HepG2 (cell line): ENCODE results near the gene TSPAN15. TPM values are rescaled to one million over a fixed set of nuclear protein-coding genes. Genes with fewer than 3 reads are reported as not detected.

ENCODE experiments used
- CBX5 ChIP-seq: sonication (generic); formaldehyde crosslinking; IDR thresholded peaks from 2 replicates; pipeline ENCODE4 v1.4.0; 2020; ENCODE audit warnings: missing genetic modification reagents, borderline replicate concordance
- NFYB ChIP-seq: sonication (generic); formaldehyde crosslinking; IDR thresholded peaks from 2 replicates; pipeline ENCODE4 v1.4.0; 2020; ENCODE audit warnings: missing genetic modification reagents
- PITX1 ChIP-seq: sonication (generic); formaldehyde crosslinking; IDR thresholded peaks from 2 replicates; pipeline ENCODE4 v1.5.1; 2020; ENCODE audit warnings: mild to moderate bottlenecking, missing genetic modification reagents
- POGZ ChIP-seq: sonication (generic); formaldehyde crosslinking; IDR thresholded peaks from 2 replicates; pipeline ENCODE4 v1.4.0; 2020; ENCODE audit warnings: mild to moderate bottlenecking, missing genetic modification reagents
- RFXANK ChIP-seq: IDR thresholded peaks from 2 replicates; pipeline ENCODE4 v1.6.1; 2016
- SNAI1 ChIP-seq: sonication (generic); formaldehyde crosslinking; IDR thresholded peaks from 2 replicates; pipeline ENCODE4 v1.5.0; 2020; ENCODE audit warnings: mild to moderate bottlenecking, missing genetic modification reagents, borderline replicate concordance
- SP1 ChIP-seq, 2 experiments: fragments of 450-650 bp in 1 of 2; sonication (generic) in 1 of 2; formaldehyde crosslinking in 1 of 2; IDR thresholded peaks; 2 replicates each; pipeline versions ENCODE4 v1.4.0 to v1.6.1; 2016 to 2020; ENCODE audit warnings: missing genetic modification reagents in 1 of 2
- ZEB1 ChIP-seq: IDR thresholded peaks from 2 replicates; pipeline ENCODE4 v1.6.1; 2012; ENCODE audit warnings: mild to moderate bottlenecking, low read depth, inconsistent platforms; ENCODE audit not compliant: insufficient replicate concordance
- ZNF792 ChIP-seq: IDR thresholded peaks from 2 replicates; pipeline ENCODE4 v1.6.1; 2016
- polyA plus RNA-seq, 8 experiments: library from polyadenylated mRNA; depleted of rRNA in 3 of 8; stranded (reverse) in 7 of 8; unstranded in 1 of 8; fragments of >200 nt; fragmentation: Illumina TruSeq in 4 of 8; extraction: Trizol in 4 of 8; gene quantifications; 2 replicates each; pipeline versions ENCODE4 v1.2.1 to v1.2.3, GENCODE V29; 2011 to 2016; ENCODE audit warnings: low read depth in 4 of 8, missing spikeins in 1 of 8, mixed read lengths in 1 of 8; ENCODE audit not compliant: insufficient read depth in 1 of 8
- total RNA-seq, 5 experiments: library from RNA; depleted of rRNA; stranded (reverse); fragments of >200 nt; fragmentation: Illumina TruSeq; extraction: Trizol; gene quantifications; 2 replicates each; pipeline ENCODE4 v1.2.3, GENCODE V29; 2016; ENCODE audit warnings: low read depth in 1 of 5
- TF ChIP-seq, protein P1 (sequence below), 2 experiments: fragments of 450-650 bp in 1 of 2; sonication (generic) in 1 of 2; formaldehyde crosslinking; IDR thresholded peaks; 2 replicates each; pipeline versions ENCODE4 v1.5.0 to v1.8.0; 2020 to 2022; ENCODE audit warnings: mild to moderate bottlenecking in 1 of 2, missing genetic modification reagents in 1 of 2
- TF ChIP-seq, protein P2 (sequence below): sonication (generic); formaldehyde crosslinking; IDR thresholded peaks from 2 replicates; pipeline ENCODE4 v1.4.0; 2020; ENCODE audit warnings: missing genetic modification reagents; ENCODE audit errors: not compliant biosample characterization
- TF ChIP-seq, protein P3 (sequence below): sonication (generic); formaldehyde crosslinking; IDR thresholded peaks from 2 replicates; pipeline ENCODE4 v1.4.0; 2020; ENCODE audit warnings: missing genetic modification reagents
- TF ChIP-seq, protein P4 (sequence below): sonication (generic); formaldehyde crosslinking; IDR thresholded peaks from 2 replicates; pipeline ENCODE4 v1.4.0; 2020; ENCODE audit warnings: missing genetic modification reagents
- TF ChIP-seq, protein P5 (sequence below): sonication (generic); formaldehyde crosslinking; IDR thresholded peaks from 2 replicates; pipeline ENCODE4 v1.4.0; 2020; ENCODE audit warnings: low read depth, missing genetic modification reagents
- TF ChIP-seq, protein P6 (sequence below): IDR thresholded peaks from 2 replicates; pipeline ENCODE4 v1.6.1; 2016; ENCODE audit warnings: control low read depth
- TF ChIP-seq, protein P7 (sequence below): IDR thresholded peaks from 2 replicates; pipeline ENCODE4 v1.6.1; 2018; ENCODE audit warnings: missing genetic modification reagents, mild to moderate bottlenecking, missing compliant biosample characterization

The TSPAN15 gene
- total and polyA plus RNA-seq, 2 of the 13 experiments (the other 11 are each of a cell fraction or from before 2014, with no cell fraction given), result 0.27 to 3.2 TPM

DNA sequence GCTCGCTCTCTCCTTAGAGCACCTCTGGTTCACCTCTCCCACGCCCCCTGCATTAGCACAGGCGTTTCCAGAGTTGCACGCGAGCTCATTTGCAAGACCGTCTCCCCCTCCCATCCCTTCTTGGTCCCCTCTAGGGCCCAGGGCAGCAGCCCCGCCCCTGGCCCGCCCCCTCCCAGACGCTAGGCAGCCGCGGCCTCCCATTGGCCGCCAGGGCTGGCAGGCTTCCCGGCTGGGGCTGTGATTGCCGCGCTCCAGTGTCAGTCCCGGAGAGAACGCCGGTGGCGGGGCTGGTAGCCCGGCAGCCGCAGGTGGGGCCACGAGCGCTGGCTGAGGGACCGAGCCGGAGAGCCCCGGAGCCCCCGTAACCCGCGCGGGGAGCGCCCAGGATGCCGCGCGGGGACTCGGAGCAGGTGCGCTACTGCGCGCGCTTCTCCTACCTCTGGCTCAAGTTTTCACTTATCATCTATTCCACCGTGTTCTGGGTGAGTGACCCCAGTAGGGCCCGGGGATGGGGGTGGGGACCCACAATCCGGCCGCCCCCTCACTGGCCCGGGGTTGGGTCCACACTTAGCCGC lies at the start of gene TSPAN15 (continued):
- TF ChIP-seq, protein P1, sequence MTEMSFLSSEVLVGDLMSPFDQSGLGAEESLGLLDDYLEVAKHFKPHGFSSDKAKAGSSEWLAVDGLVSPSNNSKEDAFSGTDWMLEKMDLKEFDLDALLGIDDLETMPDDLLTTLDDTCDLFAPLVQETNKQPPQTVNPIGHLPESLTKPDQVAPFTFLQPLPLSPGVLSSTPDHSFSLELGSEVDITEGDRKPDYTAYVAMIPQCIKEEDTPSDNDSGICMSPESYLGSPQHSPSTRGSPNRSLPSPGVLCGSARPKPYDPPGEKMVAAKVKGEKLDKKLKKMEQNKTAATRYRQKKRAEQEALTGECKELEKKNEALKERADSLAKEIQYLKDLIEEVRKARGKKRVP (CRISPR knock-in tag; IDR thresholded peaks at IDR 0.05), result 0 out of 4 replicates have a peak, but pooled peaks of 1 of the 2 experiments have one; percentile 9
- TF ChIP-seq RFXANK (CRISPR knock-in tag) (no peak), CBX5 (no peak), NFYB (CRISPR knock-in tag) (peak; percentile 90), ZNF792 (CRISPR knock-in tag) (no peak), POGZ (0 out of 2 replicates have a peak, but pooled peaks have one; percentile 19), ZEB1 (peak; percentile 27), SNAI1 (CRISPR knock-in tag) (0 out of 2 replicates have a peak, but pooled peaks have one; percentile 39), SP1 (IDR thresholded peaks at IDR 0.05) (no peak), SP1 (CRISPR knock-in tag; IDR thresholded peaks at IDR 0.05) (peak; percentile 72), PITX1 (CRISPR knock-in tag) (0 out of 2 replicates have a peak, but pooled peaks have one; percentile 4)
- TF ChIP-seq, protein P2, sequence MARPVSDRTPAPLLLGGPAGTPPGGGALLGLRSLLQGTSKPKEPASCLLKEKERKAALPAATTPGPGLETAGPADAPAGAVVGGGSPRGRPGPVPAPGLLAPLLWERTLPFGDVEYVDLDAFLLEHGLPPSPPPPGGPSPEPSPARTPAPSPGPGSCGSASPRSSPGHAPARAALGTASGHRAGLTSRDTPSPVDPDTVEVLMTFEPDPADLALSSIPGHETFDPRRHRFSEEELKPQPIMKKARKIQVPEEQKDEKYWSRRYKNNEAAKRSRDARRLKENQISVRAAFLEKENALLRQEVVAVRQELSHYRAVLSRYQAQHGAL (CRISPR knock-in tag), result no peak
- TF ChIP-seq, protein P3, sequence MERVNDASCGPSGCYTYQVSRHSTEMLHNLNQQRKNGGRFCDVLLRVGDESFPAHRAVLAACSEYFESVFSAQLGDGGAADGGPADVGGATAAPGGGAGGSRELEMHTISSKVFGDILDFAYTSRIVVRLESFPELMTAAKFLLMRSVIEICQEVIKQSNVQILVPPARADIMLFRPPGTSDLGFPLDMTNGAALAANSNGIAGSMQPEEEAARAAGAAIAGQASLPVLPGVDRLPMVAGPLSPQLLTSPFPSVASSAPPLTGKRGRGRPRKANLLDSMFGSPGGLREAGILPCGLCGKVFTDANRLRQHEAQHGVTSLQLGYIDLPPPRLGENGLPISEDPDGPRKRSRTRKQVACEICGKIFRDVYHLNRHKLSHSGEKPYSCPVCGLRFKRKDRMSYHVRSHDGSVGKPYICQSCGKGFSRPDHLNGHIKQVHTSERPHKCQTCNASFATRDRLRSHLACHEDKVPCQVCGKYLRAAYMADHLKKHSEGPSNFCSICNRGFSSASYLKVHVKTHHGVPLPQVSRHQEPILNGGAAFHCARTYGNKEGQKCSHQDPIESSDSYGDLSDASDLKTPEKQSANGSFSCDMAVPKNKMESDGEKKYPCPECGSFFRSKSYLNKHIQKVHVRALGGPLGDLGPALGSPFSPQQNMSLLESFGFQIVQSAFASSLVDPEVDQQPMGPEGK (CRISPR knock-in tag), result peak; percentile 21; the same call in 1 of the 2 replicates
- TF ChIP-seq, protein P4, sequence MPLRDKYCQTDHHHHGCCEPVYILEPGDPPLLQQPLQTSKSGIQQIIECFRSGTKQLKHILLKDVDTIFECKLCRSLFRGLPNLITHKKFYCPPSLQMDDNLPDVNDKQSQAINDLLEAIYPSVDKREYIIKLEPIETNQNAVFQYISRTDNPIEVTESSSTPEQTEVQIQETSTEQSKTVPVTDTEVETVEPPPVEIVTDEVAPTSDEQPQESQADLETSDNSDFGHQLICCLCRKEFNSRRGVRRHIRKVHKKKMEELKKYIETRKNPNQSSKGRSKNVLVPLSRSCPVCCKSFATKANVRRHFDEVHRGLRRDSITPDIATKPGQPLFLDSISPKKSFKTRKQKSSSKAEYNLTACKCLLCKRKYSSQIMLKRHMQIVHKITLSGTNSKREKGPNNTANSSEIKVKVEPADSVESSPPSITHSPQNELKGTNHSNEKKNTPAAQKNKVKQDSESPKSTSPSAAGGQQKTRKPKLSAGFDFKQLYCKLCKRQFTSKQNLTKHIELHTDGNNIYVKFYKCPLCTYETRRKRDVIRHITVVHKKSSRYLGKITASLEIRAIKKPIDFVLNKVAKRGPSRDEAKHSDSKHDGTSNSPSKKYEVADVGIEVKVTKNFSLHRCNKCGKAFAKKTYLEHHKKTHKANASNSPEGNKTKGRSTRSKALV, result 0 out of 2 replicates have a peak, but pooled peaks have one; percentile 44
- TF ChIP-seq, protein P5, sequence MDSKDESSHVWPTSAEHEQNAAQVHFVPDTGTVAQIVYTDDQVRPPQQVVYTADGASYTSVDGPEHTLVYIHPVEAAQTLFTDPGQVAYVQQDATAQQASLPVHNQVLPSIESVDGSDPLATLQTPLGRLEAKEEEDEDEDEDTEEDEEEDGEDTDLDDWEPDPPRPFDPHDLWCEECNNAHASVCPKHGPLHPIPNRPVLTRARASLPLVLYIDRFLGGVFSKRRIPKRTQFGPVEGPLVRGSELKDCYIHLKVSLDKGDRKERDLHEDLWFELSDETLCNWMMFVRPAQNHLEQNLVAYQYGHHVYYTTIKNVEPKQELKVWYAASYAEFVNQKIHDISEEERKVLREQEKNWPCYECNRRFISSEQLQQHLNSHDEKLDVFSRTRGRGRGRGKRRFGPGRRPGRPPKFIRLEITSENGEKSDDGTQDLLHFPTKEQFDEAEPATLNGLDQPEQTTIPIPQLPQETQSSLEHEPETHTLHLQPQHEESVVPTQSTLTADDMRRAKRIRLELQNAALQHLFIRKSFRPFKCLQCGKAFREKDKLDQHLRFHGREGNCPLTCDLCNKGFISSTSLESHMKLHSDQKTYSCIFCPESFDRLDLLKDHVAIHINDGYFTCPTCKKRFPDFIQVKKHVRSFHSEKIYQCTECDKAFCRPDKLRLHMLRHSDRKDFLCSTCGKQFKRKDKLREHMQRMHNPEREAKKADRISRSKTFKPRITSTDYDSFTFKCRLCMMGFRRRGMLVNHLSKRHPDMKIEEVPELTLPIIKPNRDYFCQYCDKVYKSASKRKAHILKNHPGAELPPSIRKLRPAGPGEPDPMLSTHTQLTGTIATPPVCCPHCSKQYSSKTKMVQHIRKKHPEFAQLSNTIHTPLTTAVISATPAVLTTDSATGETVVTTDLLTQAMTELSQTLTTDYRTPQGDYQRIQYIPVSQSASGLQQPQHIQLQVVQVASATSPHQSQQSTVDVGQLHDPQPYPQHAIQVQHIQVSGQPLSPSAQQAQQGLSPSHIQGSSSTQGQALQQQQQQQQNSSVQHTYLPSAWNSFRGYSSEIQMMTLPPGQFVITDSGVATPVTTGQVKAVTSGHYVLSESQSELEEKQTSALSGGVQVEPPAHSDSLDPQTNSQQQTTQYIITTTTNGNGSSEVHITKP (CRISPR knock-in tag), result peak; percentile 72; the same call in 1 of the 2 replicates
- TF ChIP-seq, protein P6, sequence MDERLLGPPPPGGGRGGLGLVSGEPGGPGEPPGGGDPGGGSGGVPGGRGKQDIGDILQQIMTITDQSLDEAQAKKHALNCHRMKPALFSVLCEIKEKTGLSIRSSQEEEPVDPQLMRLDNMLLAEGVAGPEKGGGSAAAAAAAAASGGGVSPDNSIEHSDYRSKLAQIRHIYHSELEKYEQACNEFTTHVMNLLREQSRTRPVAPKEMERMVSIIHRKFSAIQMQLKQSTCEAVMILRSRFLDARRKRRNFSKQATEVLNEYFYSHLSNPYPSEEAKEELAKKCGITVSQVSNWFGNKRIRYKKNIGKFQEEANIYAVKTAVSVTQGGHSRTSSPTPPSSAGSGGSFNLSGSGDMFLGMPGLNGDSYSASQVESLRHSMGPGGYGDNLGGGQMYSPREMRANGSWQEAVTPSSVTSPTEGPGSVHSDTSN, result peak; percentile 91
- TF ChIP-seq, protein P7, sequence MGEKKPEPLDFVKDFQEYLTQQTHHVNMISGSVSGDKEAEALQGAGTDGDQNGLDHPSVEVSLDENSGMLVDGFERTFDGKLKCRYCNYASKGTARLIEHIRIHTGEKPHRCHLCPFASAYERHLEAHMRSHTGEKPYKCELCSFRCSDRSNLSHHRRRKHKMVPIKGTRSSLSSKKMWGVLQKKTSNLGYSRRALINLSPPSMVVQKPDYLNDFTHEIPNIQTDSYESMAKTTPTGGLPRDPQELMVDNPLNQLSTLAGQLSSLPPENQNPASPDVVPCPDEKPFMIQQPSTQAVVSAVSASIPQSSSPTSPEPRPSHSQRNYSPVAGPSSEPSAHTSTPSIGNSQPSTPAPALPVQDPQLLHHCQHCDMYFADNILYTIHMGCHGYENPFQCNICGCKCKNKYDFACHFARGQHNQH (CRISPR knock-in tag), result 0 out of 2 replicates have a peak, but pooled peaks have one; percentile 20
